Nephron progenitor cell (in vitro differentiated cells): ENCODE measurements around the gene GNG14.
"Not testable (repeated sequence)": the region's sequence is repeated elsewhere in the genome, so short reads cannot be mapped to it uniquely, and the experiment has no call there.

Experiments used
- DNase-seq: peaks from one replicate; pipeline ENCODE4 v3.0.0; 2021
- H3K27ac Mint-ChIP-seq: 2 replicates; pipeline ENCODE4 v1.8.0; 2021; ENCODE audit warnings: mild to moderate bottlenecking, moderate library complexity, mixed read lengths
- H3K27me3 Mint-ChIP-seq: 2 replicates; pipeline ENCODE4 v1.8.0; 2021; ENCODE audit warnings: mild to moderate bottlenecking, low read depth, mixed read lengths; ENCODE audit not compliant: poor library complexity
- H3K36me3 Mint-ChIP-seq: 2 replicates; pipeline ENCODE4 v1.8.0; 2021; ENCODE audit warnings: low read depth, mixed read lengths
- H3K4me1 Mint-ChIP-seq: 2 replicates; pipeline ENCODE4 v1.8.0; 2021; ENCODE audit warnings: mixed read lengths
- H3K4me3 Mint-ChIP-seq: 2 replicates; pipeline ENCODE4 v1.8.0; 2021; ENCODE audit warnings: mild to moderate bottlenecking, moderate library complexity, mixed read lengths
- H3K9me3 Mint-ChIP-seq: 2 replicates; pipeline ENCODE4 v1.8.0; 2021; ENCODE audit warnings: mild to moderate bottlenecking, moderate library complexity, mixed read lengths
- CTCF ChIP-seq: fragments of 200-600 bp; sonication (generic); IDR thresholded peaks from 2 replicates; pipeline ENCODE4 v1.5.0; 2021; ENCODE audit warnings: antibody characterized with exemption

GNG14 gene

GRCh38 chr19:12721656-12722565, 34.1 kb downstream of the GNG14 start:
- peaks cover 40% of the 10 kb centered on the region for H3K4me1 Mint-ChIP-seq
- TF ChIP-seq CTCF, result no peak

DNA sequence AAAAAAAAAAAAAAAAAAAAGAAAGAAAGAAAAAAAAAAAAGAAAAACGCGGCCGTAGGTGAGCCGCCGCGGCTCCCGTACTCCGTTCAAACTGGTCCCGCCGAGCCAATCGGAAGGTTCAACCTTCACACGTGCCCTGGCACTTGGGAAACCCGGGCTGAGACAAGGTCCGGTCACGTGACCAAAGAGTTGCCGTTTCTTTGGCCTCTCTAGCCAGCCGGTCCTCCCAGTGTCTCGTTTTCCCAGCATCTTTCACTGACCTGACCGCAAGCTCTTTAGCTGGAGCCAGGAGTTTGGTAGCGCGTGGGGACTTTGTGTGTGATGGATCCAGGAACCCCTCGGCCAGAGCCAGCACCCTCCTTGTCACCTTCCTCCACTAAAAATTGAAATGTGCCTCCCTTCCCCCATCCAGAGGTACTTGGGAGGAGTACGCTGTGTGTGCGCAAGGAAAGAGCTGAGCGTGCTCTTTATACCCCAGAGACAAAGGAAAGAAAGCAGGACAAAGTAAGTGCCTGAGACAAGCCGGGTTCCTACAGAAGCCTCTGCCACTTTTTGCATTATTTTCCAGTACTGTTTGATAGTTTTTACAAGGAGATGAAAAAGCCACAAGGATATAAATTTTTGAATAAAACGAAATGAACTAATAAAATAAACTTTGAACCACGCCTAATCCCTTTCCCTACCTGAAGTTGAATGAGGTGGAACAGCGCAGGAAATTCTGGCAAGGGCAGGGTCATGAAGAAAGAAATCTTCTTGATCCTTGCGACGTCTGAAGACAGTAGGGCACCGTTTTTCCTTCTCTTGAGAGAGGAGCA, 35.0 kb downstream of the GNG14 start:
- H3K27ac Mint-ChIP-seq, result peak overlapping the region; percentile 96
- H3K36me3 Mint-ChIP-seq, result peaks cover 19% of the 10 kb centered on the region
- peaks cover 41% of the 10 kb centered on the region for H3K4me1 Mint-ChIP-seq
- H3K4me3 Mint-ChIP-seq, result peak overlapping the region; percentile 92
- peak; percentile 87 for DNase-seq
- no peaks in the 10 kb centered on the region for H3K9me3 Mint-ChIP-seq
- no peaks in the 10 kb centered on the region for H3K27me3 Mint-ChIP-seq
- no peak for TF ChIP-seq CTCF

More at GRCh38 chr19:12721656-12722565, 34.1 kb downstream of the GNG14 start:
- Mint-ChIP-seq H3K27ac (peak overlapping the region; percentile 100), H3K4me3 (peak overlapping the region; percentile 99), H3K27me3 (no peaks in the 10 kb centered on the region), H3K9me3 (no peaks in the 10 kb centered on the region), H3K36me3 (peaks cover 20% of the 10 kb centered on the region)
- DNase-seq, result peak; percentile 81

- Mint-ChIP-seq H3K36me3 (peaks cover 18% of the 10 kb centered on the region), H3K27me3 (no peaks in the 10 kb centered on the region), H3K9me3 (no peaks in the 10 kb centered on the region), H3K4me3 (peak overlapping the region; percentile 92), H3K27ac (peak overlapping the region; percentile 96), H3K4me1 (peaks cover 41% of the 10 kb centered on the region)
- no peak for TF ChIP-seq CTCF
- no peak for DNase-seq
Measured at GRCh38 chr19:12723381-12723640, 35.5 kb downstream of the GNG14 start.

- H3K27ac Mint-ChIP-seq, result peak within 1 kb of the TSS; percentile 96
- no peak for TF ChIP-seq CTCF
- H3K9me3 Mint-ChIP-seq, result no peaks in the 10 kb centered on the region
- H3K27me3 Mint-ChIP-seq, result no peaks in the 10 kb centered on the region
- H3K4me3 Mint-ChIP-seq, result peak within 1 kb of the TSS; percentile 92
- DNase-seq, result peak; percentile 79
- peaks cover 40% of the 10 kb centered on the region for H3K4me1 Mint-ChIP-seq
- H3K36me3 Mint-ChIP-seq, result peaks cover 13% of the 10 kb centered on the region
Measured at GRCh38 chr19:12723641-12724426, 36.0 kb downstream of the GNG14 start, which contains the start of gene TNPO2. TNPO2 (minus strand) TSS chr19:12723932; CDS start chr19:12720977, 2,955 bp downstream.

GRCh38 chr19:12725612-12726011, 37.8 kb downstream of the GNG14 start:
- not testable (repeated sequence) for DNase-seq, H3K9me3 Mint-ChIP-seq, H3K27me3 Mint-ChIP-seq, H3K27ac Mint-ChIP-seq, H3K4me3 Mint-ChIP-seq
- Mint-ChIP-seq H3K4me1 (peaks cover 42% of the 10 kb centered on the region), H3K36me3 (peaks cover 17% of the 10 kb centered on the region)

DNA sequence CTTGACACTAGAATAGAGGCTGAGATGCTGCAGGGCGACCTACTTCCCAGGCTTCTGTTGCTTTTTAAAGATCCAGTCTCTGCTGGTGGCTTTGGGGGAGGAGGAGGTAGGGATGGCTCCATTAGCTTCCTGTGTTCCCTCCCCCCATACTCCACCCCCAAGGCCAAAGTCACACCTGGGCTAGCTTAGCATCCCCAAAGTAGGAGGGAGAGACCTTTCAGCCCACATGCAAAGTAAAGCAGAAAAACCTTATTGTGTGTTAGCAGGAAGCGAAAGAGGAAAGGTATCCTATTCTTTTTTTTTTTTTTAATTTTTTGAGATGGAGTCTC, 39.2 kb downstream of the GNG14 start:
- TF ChIP-seq CTCF, result no peak
- Mint-ChIP-seq H3K4me1 (peaks cover 32% of the 10 kb centered on the region), H3K36me3 (peaks cover 13% of the 10 kb centered on the region), H3K9me3 (no peaks in the 10 kb centered on the region), H3K4me3 (no peak overlapping the region), H3K27me3 (peaks cover 3% of the 10 kb centered on the region), H3K27ac (no peak overlapping the region)
- no peak for DNase-seq
